GM21515 (cell line): ENCODE results near the gene SFXN3.

ENCODE experiments used
- ATAC-seq: cut with Tn5 transposase; IDR thresholded peaks from one replicate; pipeline ENCODE4 v1.9.1; 2021; ENCODE audit not compliant: unreplicated experiment

Gene SFXN3

GRCh38 chr10:101031128-101031795, at the start of gene SFXN3, which contains the start of gene PDZD7:
Gene SFXN3, plus strand, starts transcription at chr10:101031234. Its CDS starts 3,461 bp downstream, at chr10:101034695.
Gene PDZD7, minus strand, starts transcription at chr10:101031129. Its CDS starts 910 bp downstream, at chr10:101030219.
- peak; percentile 94 for ATAC-seq

GRCh38 chr10:100982916-100983830, 47.9 kb upstream of the SFXN3 start:
- no peak for ATAC-seq

- ATAC-seq = no peak
These were observed 47.0 kb upstream of the SFXN3 start for GRCh38 chr10:100983868-100984671.

DNA sequence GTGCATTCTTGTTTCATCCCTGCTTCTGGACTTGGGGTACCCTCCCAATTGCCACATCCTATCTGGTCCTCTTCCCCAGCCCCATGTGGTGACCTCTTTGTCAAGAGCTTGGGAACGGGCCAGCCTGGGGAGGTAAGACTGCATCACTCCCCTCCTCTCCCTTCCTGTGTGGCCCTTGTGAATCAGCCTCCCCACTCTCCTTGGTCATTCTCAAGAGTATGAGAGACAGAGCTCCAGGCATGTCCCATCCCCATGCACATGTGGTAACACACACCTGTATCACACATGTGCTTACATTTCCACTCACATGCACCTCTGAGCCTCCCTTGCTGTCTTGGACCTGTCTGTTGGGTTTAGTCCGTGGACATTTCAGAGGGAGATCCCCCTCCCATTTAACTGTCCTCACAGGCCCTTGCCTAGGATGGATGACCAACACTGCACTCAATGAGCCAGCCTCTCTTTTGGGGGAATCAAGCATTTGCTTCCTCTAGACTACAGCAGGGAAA, 46.3 kb upstream of the SFXN3 start:
- ATAC-seq = no peak

- ATAC-seq = no peak
These were observed 45.7 kb upstream of the SFXN3 start for GRCh38 chr10:100985336-100985735.

- ATAC-seq = no peak
These were observed 44.4 kb upstream of the SFXN3 start for GRCh38 chr10:100986623-100986951.

DNA sequence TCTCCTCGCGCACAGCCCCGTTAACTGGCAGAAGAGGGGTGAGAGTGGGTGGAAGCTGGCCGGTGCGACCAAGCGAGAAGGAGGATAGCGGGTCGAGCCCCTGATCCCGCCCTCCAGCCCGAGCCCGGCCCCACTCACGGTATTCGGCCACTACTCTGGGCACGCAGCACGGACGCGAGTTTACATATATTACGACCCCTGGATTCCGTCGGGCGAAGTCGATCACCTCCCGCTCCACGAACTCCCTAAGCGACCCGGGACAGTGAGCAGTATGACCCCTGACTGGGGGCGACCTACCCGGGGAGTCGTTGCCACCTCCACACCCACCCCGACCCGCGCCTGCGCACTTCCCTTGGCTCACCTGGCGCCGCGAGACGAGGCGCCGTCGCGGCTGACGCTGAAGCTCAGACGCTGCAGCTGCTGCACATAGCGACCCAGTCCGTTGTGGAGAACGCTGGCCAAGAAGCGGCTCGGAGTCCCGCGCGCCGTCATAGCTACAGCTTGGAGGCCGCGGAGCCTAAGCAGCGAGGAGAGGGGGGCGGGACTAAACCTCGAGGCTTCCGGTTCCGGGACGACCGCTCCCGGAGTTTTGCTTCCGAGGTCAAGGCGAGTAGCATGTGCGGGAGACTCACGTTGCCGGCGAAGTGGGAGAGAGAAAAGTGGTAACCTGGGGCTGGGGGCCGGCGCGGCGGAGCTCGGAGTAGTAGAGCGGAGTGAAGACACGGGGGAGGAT, 43.9 kb upstream of the SFXN3 start, which contains the start of the genes MRPL43 and TWNK:
TSS of gene MRPL43 (minus strand) at position 546 of the 733 bp plus-strand sequence. CDS start at position 492, 54 bp downstream.
TSS of gene TWNK (plus strand) at position 592 of the 733 bp plus-strand sequence. CDS start 668 bp downstream, outside the sequence.
- ATAC-seq = peak; percentile 59

GRCh38 chr10:100987685-100988049, 43.4 kb upstream of the SFXN3 start:
- ATAC-seq = no peak

- ATAC-seq = no peak
These were observed 42.9 kb upstream of the SFXN3 start for GRCh38 chr10:100988166-100988565.

GRCh38 chr10:100989088-100989487, 41.9 kb upstream of the SFXN3 start:
- ATAC-seq = no peak

GRCh38 chr10:100993986-100994708, 36.9 kb upstream of the SFXN3 start:
- no peak for ATAC-seq

DNA sequence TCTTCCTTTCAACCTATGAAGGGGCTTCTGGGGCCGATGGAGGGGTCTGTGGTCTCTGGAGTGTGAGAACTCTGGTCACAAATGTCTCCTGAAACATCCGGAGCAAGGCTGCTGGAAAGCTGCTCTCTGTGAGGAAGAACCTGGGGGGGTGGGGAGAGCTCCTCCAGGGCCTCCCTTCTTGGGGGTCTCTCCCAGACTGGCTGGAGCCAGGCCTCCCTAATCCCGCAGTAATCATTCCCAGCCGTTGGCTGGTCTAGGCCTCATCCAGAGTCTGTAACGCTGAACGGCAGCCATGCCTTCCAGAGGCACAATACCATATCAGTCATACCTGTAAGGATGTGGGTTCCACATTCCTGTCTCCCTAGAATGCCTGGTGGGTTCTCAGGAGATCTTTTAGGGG, 35.9 kb upstream of the SFXN3 start:
- no peak for ATAC-seq

DNA sequence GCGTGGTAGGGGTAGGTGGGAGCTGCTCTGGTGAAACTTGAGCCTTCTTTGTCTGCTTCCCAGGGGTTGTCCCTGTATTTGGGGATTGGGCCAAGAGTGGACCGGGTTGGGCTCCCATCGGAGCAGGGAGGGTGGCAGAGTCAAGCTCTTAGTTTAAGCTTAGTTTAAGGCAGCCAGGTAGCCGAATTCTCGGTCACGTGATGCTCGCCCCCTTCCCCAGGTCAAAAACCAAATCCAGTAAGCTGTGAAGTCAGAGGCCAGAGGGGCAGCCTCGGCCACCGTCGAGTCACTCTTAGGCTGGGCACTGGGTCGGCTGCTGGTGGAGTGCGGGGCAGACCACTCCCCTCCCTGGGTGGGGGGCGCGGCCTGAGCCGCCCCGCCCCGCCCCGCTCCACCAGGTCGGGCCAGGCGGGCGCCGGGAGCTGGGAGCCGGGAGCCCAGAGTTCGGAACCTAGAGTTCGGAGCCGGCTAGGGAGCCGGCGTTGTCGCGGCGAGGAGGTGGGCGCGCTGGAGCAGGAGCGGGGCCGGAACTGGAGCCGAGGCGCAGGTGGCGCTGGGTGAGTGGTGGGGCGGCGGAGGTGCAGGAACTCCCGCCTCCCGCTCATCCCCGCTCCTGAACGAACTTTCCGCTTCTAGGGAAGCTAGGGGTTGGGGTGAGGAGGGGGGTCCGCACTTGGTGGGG, 34.2 kb upstream of the SFXN3 start:
- no peak for ATAC-seq

DNA sequence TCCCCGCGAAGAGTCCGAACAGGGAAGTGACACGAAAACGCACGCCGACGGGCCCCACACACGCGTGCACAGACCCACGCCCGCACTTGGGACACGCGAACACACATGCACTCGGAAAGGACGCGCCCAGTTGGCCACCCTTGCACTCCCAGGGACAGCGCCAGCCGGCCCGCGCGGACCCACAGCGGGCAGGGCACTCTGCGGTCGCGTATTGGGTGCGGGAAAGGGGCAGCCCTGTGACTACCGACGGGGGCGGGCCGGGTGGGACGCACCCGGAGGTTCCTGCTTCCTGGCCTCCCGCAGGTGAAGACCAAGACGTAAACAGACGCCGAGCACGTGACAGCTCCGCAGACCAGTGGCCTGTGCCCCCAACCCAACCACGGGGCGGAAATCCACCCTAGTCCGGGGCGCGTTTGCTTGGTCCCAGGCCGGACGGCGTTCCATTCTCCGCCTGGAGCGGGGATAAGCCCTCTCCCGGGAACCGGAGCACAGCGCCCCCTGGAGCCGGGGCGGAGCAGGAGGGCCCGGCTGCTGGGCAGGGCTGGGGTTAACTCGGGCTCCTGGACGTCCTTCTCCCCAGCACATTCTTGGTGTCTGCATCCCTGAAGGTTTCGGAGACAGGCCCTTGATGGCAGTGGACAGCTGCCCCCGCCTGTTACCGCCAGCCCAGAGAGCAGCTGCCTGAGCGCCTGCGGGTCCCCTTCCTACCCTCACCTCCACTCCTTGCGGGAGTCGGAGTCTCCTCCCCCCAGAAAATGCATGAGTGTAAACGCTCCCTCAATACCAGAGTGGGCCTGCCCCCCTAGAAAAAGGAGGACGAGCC, 33.5 kb upstream of the SFXN3 start:
- ATAC-seq = peak; percentile 40

DNA sequence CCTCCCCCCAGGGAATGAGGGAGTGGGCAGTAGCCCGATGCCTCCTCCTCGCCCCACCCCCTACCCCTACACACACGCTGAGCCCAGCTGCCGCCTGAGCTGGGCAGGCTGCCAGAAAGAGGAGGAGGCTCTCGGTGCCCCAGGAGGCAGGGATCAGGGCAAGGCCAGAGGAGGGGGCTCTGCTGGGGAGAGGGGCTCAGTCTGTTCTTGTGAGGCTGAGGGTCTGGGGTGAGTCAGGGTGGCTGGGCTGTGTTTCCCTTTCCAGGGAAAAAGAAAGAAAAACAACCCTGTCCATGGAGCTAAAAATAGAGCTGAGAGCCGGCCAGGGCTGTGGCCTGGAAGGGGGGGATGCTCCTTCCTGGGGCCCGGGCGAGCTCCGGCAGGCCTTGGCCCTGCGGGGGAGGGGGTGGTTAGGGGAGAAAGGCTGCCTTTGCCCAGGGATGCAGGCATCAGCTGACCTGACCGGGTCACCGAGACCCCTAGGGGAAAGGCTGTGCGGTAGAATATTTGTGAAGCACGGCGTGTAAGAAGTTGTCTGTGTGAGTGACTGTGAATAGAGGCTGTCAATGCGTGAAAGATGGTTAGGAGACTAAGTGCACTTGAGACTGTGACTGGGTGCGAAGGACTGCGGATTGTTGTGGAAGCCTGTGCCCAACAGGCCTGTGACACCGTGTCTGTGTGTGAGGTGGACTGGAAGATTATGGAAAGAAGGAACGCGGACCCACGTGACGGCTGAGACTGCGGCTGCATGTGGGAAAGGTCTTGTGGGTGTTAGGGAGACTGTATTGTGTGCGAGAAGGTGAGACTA, 32.6 kb upstream of the SFXN3 start:
- ATAC-seq = no peak

GRCh38 chr10:100998991-100999741, 31.9 kb upstream of the SFXN3 start:
- peak; percentile 45 for ATAC-seq

GRCh38 chr10:100999742-101000126, 31.3 kb upstream of the SFXN3 start, which contains the start of gene LZTS2:
Gene LZTS2, plus strand, starts transcription at chr10:100999808. Its CDS starts 2,731 bp downstream, at chr10:101002539.
- peak; percentile 7 for ATAC-seq
